Testis (tissue), 3 donors: ENCODE data around the gene LEPROT. TPM values are rescaled to one million over a fixed set of nuclear protein-coding genes. Genes with fewer than 3 reads are reported as not detected.
A peak's percentile ranks its signal among the peaks of the same experiment; 100 is the strongest.

Experiments
- DNase-seq: peaks from one replicate; pipeline ENCODE4 v3.0.0-alpha.2; 2019
- H3K27ac ChIP-seq, 2 donors: fragments of 200-600 bp; sonication (generic); one replicate each; pipeline ENCODE4 v1.5.1; 2019
- H3K27me3 ChIP-seq: fragments of 200-600 bp; sonication (generic); one replicate; pipeline ENCODE4 v1.5.1; 2019
- H3K36me3 ChIP-seq: fragments of 200-600 bp; sonication (generic); one replicate; pipeline ENCODE4 v1.5.1; 2017; ENCODE audit warnings: low read depth; ENCODE audit errors: missing control alignments
- H3K4me1 ChIP-seq: fragments of 200-600 bp; sonication (generic); one replicate; pipeline ENCODE4 v1.5.1; 2019
- H3K4me3 ChIP-seq, 2 donors: fragments of 200-600 bp; sonication (generic); one replicate each; pipeline ENCODE4 v1.5.1; 2017 to 2019
- H3K9me3 ChIP-seq: fragments of 200-600 bp; sonication (generic); one replicate; pipeline ENCODE4 v1.5.1; 2017
- POLR2A ChIP-seq: fragments of 450-650 bp; IDR thresholded peaks from one replicate; pipeline ENCODE4 v1.6.1; 2017; ENCODE audit warnings: antibody characterized with exemption, mild to moderate bottlenecking, moderate library complexity
- WGBS, 2 donors: methylation state at CpG; one replicate each; pipeline ENCODE4 v1.1.5; 2018; 5-methylcytosine and 5-hydroxymethylcytosine counted together
- intact Hi-C: fragments of 100-400 bp; cut with DNase I; formaldehyde crosslinking; loops from one replicate; pipeline ENCODE4 v1.15.1; 2023; ENCODE audit warnings: low total_unique reads
- polyA plus RNA-seq: library from polyadenylated mRNA; stranded (reverse); fragments of 350-450 nt; fragmentation: Illumina TruSeq; extraction: RNeasy Lipid Tissue Mini Kit (QIAGEN cat#74804); gene quantifications from one replicate; pipeline ENCODE4 v1.2.3, GENCODE V29; 2014; ENCODE audit warnings: low read depth, low replicate concordance; ENCODE audit not compliant: insufficient read depth
- total RNA-seq, 2 donors: library from RNA; depleted of rRNA; stranded (reverse); fragments of >200 nt; gene quantifications; one replicate each; pipeline ENCODE4 v1.2.3, GENCODE V29; 2016
- TF ChIP-seq, protein P1 (sequence below), 3 experiments: fragments of 450-650 bp in 2 of 3; fragments of 200-600 bp in 1 of 3; sonication (generic) in 1 of 3; IDR thresholded peaks; one replicate each; pipeline ENCODE4 v1.5.1; 2016 to 2019; ENCODE audit warnings: antibody characterized with exemption in 3 of 3, mild to moderate bottlenecking in 2 of 3, moderate library complexity in 1 of 3

The LEPROT gene
- total and polyA plus RNA-seq, 3 donors from 2014 or later = 38.0 to 58.0 (median 55.0) TPM

DNA sequence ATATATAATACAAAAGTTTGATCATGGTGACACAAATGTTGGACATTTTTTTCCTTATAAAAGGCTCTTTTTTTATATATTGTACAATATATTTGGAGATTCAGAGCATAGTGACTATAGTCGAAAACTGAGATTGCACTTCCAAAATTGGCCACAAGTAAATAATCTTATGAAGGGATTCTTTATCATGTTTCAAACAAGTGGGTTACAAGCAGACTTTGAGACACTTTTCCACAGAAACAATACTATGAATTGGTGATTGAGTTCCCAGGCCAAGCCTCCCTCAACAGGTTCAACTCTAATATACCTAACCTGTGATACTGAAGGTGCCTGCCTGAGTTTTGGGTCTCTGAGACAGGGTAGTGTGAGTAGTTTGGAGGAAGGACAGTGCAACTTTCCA lies 13.8 kb downstream of the LEPROT start:
- H3K27ac ChIP-seq = no peak overlapping the region
- H3K4me1 ChIP-seq = no peaks in the 10 kb centered on the region
- WGBS, 2 donors = 87 to 88% methylated on average over 1 of the region's 1 CpG
- peaks cover 3% of the 10 kb centered on the region for H3K36me3 ChIP-seq
- no peaks in the 10 kb centered on the region for H3K27me3 ChIP-seq
- no peaks in the 10 kb centered on the region for H3K9me3 ChIP-seq
- H3K4me3 ChIP-seq = no peak overlapping the region
- intact Hi-C loops = no loop called here
- TF ChIP-seq POLR2A = no peak
- TF ChIP-seq, protein P1, sequence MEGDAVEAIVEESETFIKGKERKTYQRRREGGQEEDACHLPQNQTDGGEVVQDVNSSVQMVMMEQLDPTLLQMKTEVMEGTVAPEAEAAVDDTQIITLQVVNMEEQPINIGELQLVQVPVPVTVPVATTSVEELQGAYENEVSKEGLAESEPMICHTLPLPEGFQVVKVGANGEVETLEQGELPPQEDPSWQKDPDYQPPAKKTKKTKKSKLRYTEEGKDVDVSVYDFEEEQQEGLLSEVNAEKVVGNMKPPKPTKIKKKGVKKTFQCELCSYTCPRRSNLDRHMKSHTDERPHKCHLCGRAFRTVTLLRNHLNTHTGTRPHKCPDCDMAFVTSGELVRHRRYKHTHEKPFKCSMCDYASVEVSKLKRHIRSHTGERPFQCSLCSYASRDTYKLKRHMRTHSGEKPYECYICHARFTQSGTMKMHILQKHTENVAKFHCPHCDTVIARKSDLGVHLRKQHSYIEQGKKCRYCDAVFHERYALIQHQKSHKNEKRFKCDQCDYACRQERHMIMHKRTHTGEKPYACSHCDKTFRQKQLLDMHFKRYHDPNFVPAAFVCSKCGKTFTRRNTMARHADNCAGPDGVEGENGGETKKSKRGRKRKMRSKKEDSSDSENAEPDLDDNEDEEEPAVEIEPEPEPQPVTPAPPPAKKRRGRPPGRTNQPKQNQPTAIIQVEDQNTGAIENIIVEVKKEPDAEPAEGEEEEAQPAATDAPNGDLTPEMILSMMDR (IDR thresholded peaks at IDR 0.05) = peak in 1 of 3 experiments; percentile 43
- DNase-seq = no peak

DNA sequence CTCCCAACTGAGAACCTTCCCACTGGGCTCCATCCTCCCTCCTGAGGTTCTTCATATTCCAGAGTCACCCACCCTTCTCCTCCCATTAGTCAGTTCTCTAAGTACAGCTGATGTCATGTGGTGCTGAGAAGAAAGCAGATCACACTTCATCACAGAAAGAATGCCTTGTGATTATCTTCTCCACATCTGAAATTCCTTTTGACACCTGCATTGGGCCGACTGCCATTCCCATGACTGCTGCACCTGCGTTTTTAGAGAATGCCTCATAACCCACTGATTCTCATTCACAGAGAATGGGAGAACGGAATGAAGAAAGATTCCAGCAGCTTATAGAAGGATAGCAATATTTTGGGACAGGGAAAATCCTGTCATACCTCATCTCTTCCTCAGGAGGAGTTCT lies 14.3 kb downstream of the LEPROT start:
- intact Hi-C loops = no loop called here

DNA sequence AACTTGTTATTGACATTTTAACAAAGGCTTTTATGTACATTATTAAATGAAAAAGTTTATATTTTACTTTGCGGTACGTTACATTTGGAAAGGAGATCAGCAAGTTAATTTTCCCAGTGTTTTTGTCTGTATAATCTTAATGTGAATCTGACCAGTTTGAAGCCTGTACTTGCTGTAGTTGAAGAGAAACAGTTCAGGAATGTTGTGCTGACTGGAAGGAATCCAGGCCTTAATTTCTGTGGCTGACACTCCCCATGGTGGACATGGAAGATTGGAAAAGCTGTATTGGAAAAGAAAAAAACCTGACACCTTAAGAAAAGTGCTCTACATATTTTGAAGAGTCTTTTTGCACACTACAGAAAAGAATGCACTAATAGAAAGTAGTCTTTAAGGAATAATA lies 15.5 kb downstream of the LEPROT start:
- 63 to 65% methylated on average over 2 of the region's 2 CpGs for WGBS, 2 donors
- DNase-seq = no peak
- no peaks in the 10 kb centered on the region for H3K9me3 ChIP-seq
- no peak overlapping the region for H3K27ac ChIP-seq
- no peak for TF ChIP-seq POLR2A
- TF ChIP-seq, protein P1 (IDR thresholded peaks at IDR 0.05) = no peak
- intact Hi-C loops = no loop called here
- no peak overlapping the region for H3K4me3 ChIP-seq
- no peaks in the 10 kb centered on the region for H3K27me3 ChIP-seq
- no peaks in the 10 kb centered on the region for H3K4me1 ChIP-seq
- no peaks in the 10 kb centered on the region for H3K36me3 ChIP-seq

More for the DNA sequence above, 14.3 kb downstream of the LEPROT start:
- Histone ChIP-seq H3K27me3 (no peaks in the 10 kb centered on the region), H3K36me3 (peaks cover 3% of the 10 kb centered on the region), H3K9me3 (no peaks in the 10 kb centered on the region), H3K27ac (no peak overlapping the region), H3K4me1 (no peaks in the 10 kb centered on the region), H3K4me3 (no peak overlapping the region)
- TF ChIP-seq, protein P1 (IDR thresholded peaks at IDR 0.05) = no peak
- no peak for TF ChIP-seq POLR2A
- 80 to 85% methylated on average over 3 of the region's 3 CpGs for WGBS, 2 donors
- DNase-seq = no peak

DNA sequence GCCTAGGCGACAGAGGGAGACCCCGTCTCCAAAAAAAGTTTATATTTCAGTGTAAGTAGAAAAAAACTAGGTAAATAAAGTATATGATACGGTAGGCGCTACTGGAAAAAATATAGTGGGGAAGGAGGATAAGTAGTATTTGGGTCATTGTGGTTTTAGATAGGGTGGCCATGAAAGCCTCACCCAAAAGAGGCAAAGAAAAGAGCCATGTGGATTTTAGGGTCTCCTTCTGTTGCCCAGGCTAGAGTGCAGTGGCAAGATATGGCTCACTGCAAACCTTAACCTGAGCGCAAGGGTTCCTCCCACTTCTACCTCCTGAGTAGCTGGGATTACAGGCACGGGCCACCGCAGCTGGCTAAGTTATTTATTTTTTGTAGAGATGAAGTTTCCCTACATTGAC lies 17.1 kb downstream of the LEPROT start:
- Histone ChIP-seq H3K27me3 (no peaks in the 10 kb centered on the region), H3K27ac (no peak overlapping the region), H3K9me3 (no peaks in the 10 kb centered on the region), H3K36me3 (no peaks in the 10 kb centered on the region), H3K4me3 (no peak overlapping the region), H3K4me1 (no peaks in the 10 kb centered on the region)
- intact Hi-C loops = no loop called here
- TF ChIP-seq, protein P1 (IDR thresholded peaks at IDR 0.05) = no peak
- TF ChIP-seq POLR2A = no peak
- 92 to 94% methylated on average over 7 of the region's 7 CpGs for WGBS, 2 donors
- no peak for DNase-seq

- intact Hi-C loops = no loop called here
- no peaks in the 10 kb centered on the region for H3K4me1 ChIP-seq
- H3K27ac ChIP-seq = no peak overlapping the region
- WGBS, 2 donors = 61 to 71% methylated on average over 12 of the region's 12 CpGs
- H3K36me3 ChIP-seq = no peaks in the 10 kb centered on the region
- TF ChIP-seq, protein P1 (IDR thresholded peaks at IDR 0.05) = no peak
- no peak for TF ChIP-seq POLR2A
- H3K27me3 ChIP-seq = no peaks in the 10 kb centered on the region
- no peak overlapping the region for H3K4me3 ChIP-seq
- H3K9me3 ChIP-seq = no peaks in the 10 kb centered on the region
- DNase-seq = no peak
These were observed 19.9 kb downstream of the LEPROT start for GRCh38 chr1:65440322-65440900.
